K562 (cell line): Measurements from ENCODE around the gene SLX9. TPM values are rescaled to one million over a fixed set of nuclear protein-coding genes. Genes with fewer than 3 reads are reported as not detected.
A peak's percentile ranks its signal among the peaks of the same experiment; 100 is the strongest.

Experiments
- CBX5 ChIP-seq: IDR thresholded peaks from 2 replicates; pipeline ENCODE4 v1.6.1; 2014; ENCODE audit warnings: low read depth, borderline replicate concordance
- GTF2F1 ChIP-seq: IDR thresholded peaks from 2 replicates; pipeline ENCODE4 v1.6.1; 2011; ENCODE audit warnings: low read depth, low read length, improper control_type of control experiment
- HINFP ChIP-seq: fragments of 450-650 bp; conservative IDR thresholded peaks from 2 replicates; pipeline ENCODE4 v1.6.1; 2016; ENCODE audit warnings: missing genetic modification characterization, low read depth, mild to moderate bottlenecking, control low read depth, missing compliant biosample characterization
- KLF16 ChIP-seq: IDR thresholded peaks from 2 replicates; pipeline ENCODE4 v1.6.1; 2016; ENCODE audit warnings: antibody characterized with exemption
- YBX1 ChIP-seq: fragments of 450-650 bp; IDR thresholded peaks from 2 replicates; pipeline ENCODE4 v1.7.1; 2016; ENCODE audit warnings: mild to moderate bottlenecking
- ZFP30 ChIP-seq: fragments of 250-450 bp; sonication (Bioruptor Pico); IDR thresholded peaks from 2 replicates; pipeline ENCODE4 v1.8.0; 2022; ENCODE audit warnings: moderate library complexity, mild to moderate bottlenecking, inconsistent platforms, borderline replicate concordance
- ZNF696 ChIP-seq: fragments of 250-450 bp; sonication (Bioruptor Pico); conservative IDR thresholded peaks from 2 replicates; pipeline ENCODE4 v1.4.0; 2020; ENCODE audit warnings: mild to moderate bottlenecking, moderate library complexity
- ZNF778 ChIP-seq: fragments of 450-650 bp; formaldehyde crosslinking; IDR thresholded peaks from 2 replicates; pipeline ENCODE4 v1.4.0; 2020; ENCODE audit warnings: mild to moderate bottlenecking, moderate library complexity
- polyA plus RNA-seq, 8 experiments: library from polyadenylated mRNA; depleted of rRNA in 4 of 8; stranded (reverse) in 5 of 8; unstranded in 3 of 8; fragments of >200 nt; fragmentation: Nextera tagmentation in 2 of 8; fragmentation: Illumina TruSeq in 1 of 8; extraction: Ambion mirVana in 2 of 8; extraction: Trizol in 1 of 8; gene quantifications; 2 replicates each; pipeline versions ENCODE4 v1.2.1 to v1.2.3, GENCODE V29; 2011 to 2014; ENCODE audit warnings: inconsistent platforms in 1 of 8, missing spikeins in 1 of 8
- total RNA-seq, 7 experiments: library from RNA; depleted of rRNA in 6 of 7; stranded (reverse); fragments of >200 nt in 6 of 7; fragmentation: Illumina TruSeq in 2 of 7; extraction: Trizol in 2 of 7; gene quantifications; 2 replicates each; pipeline versions ENCODE4 v1.2.1 to v1.2.3, GENCODE V29; 2011 to 2021; ENCODE audit warnings: low replicate concordance in 1 of 7
- TF ChIP-seq, protein P1 (sequence below): fragments of 450-650 bp; IDR thresholded peaks from 2 replicates; pipeline ENCODE4 v1.6.1; 2016; ENCODE audit warnings: mild to moderate bottlenecking, moderate library complexity
- TF ChIP-seq, protein P2 (sequence below): fragments of 250-450 bp; sonication (Bioruptor Pico); IDR thresholded peaks from 2 replicates; pipeline ENCODE4 v1.8.0; 2021; ENCODE audit warnings: mild to moderate bottlenecking, moderate library complexity
- TF ChIP-seq, protein P3 (sequence below): fragments of 450-650 bp; formaldehyde crosslinking; IDR thresholded peaks from 2 replicates; pipeline ENCODE4 v1.4.0; 2022; ENCODE audit warnings: missing genetic modification characterization

Gene SLX9
- total and polyA plus RNA-seq, 9 of the 15 experiments (the other 6 are each of a cell fraction or from before 2014, with no cell fraction given) = 1.2 to 75.5 (median 16.5) TPM

GRCh38 chr21:44939532-44940115 lies at the start of gene SLX9 (continued):
- TF ChIP-seq, protein P1, sequence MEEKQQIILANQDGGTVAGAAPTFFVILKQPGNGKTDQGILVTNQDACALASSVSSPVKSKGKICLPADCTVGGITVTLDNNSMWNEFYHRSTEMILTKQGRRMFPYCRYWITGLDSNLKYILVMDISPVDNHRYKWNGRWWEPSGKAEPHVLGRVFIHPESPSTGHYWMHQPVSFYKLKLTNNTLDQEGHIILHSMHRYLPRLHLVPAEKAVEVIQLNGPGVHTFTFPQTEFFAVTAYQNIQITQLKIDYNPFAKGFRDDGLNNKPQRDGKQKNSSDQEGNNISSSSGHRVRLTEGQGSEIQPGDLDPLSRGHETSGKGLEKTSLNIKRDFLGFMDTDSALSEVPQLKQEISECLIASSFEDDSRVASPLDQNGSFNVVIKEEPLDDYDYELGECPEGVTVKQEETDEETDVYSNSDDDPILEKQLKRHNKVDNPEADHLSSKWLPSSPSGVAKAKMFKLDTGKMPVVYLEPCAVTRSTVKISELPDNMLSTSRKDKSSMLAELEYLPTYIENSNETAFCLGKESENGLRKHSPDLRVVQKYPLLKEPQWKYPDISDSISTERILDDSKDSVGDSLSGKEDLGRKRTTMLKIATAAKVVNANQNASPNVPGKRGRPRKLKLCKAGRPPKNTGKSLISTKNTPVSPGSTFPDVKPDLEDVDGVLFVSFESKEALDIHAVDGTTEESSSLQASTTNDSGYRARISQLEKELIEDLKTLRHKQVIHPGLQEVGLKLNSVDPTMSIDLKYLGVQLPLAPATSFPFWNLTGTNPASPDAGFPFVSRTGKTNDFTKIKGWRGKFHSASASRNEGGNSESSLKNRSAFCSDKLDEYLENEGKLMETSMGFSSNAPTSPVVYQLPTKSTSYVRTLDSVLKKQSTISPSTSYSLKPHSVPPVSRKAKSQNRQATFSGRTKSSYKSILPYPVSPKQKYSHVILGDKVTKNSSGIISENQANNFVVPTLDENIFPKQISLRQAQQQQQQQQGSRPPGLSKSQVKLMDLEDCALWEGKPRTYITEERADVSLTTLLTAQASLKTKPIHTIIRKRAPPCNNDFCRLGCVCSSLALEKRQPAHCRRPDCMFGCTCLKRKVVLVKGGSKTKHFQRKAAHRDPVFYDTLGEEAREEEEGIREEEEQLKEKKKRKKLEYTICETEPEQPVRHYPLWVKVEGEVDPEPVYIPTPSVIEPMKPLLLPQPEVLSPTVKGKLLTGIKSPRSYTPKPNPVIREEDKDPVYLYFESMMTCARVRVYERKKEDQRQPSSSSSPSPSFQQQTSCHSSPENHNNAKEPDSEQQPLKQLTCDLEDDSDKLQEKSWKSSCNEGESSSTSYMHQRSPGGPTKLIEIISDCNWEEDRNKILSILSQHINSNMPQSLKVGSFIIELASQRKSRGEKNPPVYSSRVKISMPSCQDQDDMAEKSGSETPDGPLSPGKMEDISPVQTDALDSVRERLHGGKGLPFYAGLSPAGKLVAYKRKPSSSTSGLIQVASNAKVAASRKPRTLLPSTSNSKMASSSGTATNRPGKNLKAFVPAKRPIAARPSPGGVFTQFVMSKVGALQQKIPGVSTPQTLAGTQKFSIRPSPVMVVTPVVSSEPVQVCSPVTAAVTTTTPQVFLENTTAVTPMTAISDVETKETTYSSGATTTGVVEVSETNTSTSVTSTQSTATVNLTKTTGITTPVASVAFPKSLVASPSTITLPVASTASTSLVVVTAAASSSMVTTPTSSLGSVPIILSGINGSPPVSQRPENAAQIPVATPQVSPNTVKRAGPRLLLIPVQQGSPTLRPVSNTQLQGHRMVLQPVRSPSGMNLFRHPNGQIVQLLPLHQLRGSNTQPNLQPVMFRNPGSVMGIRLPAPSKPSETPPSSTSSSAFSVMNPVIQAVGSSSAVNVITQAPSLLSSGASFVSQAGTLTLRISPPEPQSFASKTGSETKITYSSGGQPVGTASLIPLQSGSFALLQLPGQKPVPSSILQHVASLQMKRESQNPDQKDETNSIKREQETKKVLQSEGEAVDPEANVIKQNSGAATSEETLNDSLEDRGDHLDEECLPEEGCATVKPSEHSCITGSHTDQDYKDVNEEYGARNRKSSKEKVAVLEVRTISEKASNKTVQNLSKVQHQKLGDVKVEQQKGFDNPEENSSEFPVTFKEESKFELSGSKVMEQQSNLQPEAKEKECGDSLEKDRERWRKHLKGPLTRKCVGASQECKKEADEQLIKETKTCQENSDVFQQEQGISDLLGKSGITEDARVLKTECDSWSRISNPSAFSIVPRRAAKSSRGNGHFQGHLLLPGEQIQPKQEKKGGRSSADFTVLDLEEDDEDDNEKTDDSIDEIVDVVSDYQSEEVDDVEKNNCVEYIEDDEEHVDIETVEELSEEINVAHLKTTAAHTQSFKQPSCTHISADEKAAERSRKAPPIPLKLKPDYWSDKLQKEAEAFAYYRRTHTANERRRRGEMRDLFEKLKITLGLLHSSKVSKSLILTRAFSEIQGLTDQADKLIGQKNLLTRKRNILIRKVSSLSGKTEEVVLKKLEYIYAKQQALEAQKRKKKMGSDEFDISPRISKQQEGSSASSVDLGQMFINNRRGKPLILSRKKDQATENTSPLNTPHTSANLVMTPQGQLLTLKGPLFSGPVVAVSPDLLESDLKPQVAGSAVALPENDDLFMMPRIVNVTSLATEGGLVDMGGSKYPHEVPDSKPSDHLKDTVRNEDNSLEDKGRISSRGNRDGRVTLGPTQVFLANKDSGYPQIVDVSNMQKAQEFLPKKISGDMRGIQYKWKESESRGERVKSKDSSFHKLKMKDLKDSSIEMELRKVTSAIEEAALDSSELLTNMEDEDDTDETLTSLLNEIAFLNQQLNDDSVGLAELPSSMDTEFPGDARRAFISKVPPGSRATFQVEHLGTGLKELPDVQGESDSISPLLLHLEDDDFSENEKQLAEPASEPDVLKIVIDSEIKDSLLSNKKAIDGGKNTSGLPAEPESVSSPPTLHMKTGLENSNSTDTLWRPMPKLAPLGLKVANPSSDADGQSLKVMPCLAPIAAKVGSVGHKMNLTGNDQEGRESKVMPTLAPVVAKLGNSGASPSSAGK = peak; percentile 96
- TF ChIP-seq, protein P2, sequence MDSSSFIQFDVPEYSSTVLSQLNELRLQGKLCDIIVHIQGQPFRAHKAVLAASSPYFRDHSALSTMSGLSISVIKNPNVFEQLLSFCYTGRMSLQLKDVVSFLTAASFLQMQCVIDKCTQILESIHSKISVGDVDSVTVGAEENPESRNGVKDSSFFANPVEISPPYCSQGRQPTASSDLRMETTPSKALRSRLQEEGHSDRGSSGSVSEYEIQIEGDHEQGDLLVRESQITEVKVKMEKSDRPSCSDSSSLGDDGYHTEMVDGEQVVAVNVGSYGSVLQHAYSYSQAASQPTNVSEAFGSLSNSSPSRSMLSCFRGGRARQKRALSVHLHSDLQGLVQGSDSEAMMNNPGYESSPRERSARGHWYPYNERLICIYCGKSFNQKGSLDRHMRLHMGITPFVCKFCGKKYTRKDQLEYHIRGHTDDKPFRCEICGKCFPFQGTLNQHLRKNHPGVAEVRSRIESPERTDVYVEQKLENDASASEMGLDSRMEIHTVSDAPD = no peak
- TF ChIP-seq, protein P3, sequence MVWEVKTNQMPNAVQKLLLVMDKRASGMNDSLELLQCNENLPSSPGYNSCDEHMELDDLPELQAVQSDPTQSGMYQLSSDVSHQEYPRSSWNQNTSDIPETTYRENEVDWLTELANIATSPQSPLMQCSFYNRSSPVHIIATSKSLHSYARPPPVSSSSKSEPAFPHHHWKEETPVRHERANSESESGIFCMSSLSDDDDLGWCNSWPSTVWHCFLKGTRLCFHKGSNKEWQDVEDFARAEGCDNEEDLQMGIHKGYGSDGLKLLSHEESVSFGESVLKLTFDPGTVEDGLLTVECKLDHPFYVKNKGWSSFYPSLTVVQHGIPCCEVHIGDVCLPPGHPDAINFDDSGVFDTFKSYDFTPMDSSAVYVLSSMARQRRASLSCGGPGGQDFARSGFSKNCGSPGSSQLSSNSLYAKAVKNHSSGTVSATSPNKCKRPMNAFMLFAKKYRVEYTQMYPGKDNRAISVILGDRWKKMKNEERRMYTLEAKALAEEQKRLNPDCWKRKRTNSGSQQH (CRISPR knock-in tag) = peak; percentile 91
- no peak for TF ChIP-seq ZNF778 (CRISPR knock-in tag)
- TF ChIP-seq CBX5 = peak; percentile 15; the same call in 1 of the 2 replicates
- TF ChIP-seq ZNF696 (CRISPR knock-in tag) = no peak
- TF ChIP-seq YBX1 = no peak
- TF ChIP-seq HINFP (tag) = no peak
- no peak for TF ChIP-seq ZFP30 (CRISPR knock-in tag)
- no peak for TF ChIP-seq KLF16
- TF ChIP-seq GTF2F1 = no peak
